WTC11 (cell line): ENCODE measurements around the gene NBEA. TPM values are rescaled to one million over a fixed set of nuclear protein-coding genes. Genes with fewer than 3 reads are reported as not detected.

Source experiments
- ATAC-seq: fragments of 200-7000 bp; cut with Tn5 transposase; 2 replicates; pipeline ENCODE4 v1.10.0; 2021; ENCODE audit warnings: mild to moderate bottlenecking, moderate library complexity
- CTCF ChIA-PET: fragments of 300-600 bp; sonication (Branson Sonifier 250); formaldehyde crosslinking; loops from one replicate; lab custom pipeline; 2021; ENCODE audit warnings: antibody characterized with exemption; lab: Charles Lee
- POLR2A ChIA-PET: fragments of 350-600 bp; sonication (Branson Sonifier 250); formaldehyde crosslinking; loops from one replicate; lab custom pipeline; 2021; ENCODE audit warnings: antibody characterized with exemption; lab: Charles Lee
- DNase-seq: peaks from one replicate; pipeline ENCODE4 v3.0.0; 2021; ENCODE audit warnings: low spot score
- H3K27ac Mint-ChIP-seq: 2 replicates; pipeline ENCODE4 v1.8.0; 2021; ENCODE audit warnings: mixed read lengths
- H3K27me3 Mint-ChIP-seq: 2 replicates; pipeline ENCODE4 v1.8.0; 2021; ENCODE audit warnings: low read depth, mild to moderate bottlenecking, moderate library complexity, mixed read lengths
- H3K36me3 Mint-ChIP-seq: 2 replicates; pipeline ENCODE4 v1.8.0; 2021; ENCODE audit warnings: mixed read lengths
- H3K4me1 Mint-ChIP-seq: 2 replicates; pipeline ENCODE4 v1.8.0; 2022; ENCODE audit warnings: mixed read lengths
- H3K4me3 Mint-ChIP-seq: 2 replicates; pipeline ENCODE4 v1.8.0; 2021; ENCODE audit warnings: mild to moderate bottlenecking, moderate library complexity, mixed read lengths
- H3K9me3 Mint-ChIP-seq: 2 replicates; pipeline ENCODE4 v1.8.0; 2021; ENCODE audit warnings: mixed read lengths
- FOXP1 ChIP-seq: sonication (generic); formaldehyde crosslinking; IDR thresholded peaks from 2 replicates; pipeline ENCODE4 v1.8.0; 2022; ENCODE audit warnings: missing genetic modification reagents, mild to moderate bottlenecking, moderate library complexity, borderline replicate concordance
- IRF1 ChIP-seq: sonication (generic); formaldehyde crosslinking; IDR thresholded peaks from 2 replicates; pipeline ENCODE4 v1.8.0; 2023; ENCODE audit warnings: missing genetic modification reagents
- IRF2 ChIP-seq: sonication (generic); formaldehyde crosslinking; IDR thresholded peaks from 2 replicates; pipeline ENCODE4 v1.8.0; 2022; ENCODE audit warnings: low read depth, missing genetic modification reagents, borderline replicate concordance
- JAZF1 ChIP-seq: fragments of 250-450 bp; sonication (Bioruptor Pico); IDR thresholded peaks from 2 replicates; pipeline ENCODE4 v1.9.0; 2021; ENCODE audit warnings: moderate library complexity, mild to moderate bottlenecking, inconsistent platforms
- MYBL2 ChIP-seq: sonication (generic); formaldehyde crosslinking; IDR thresholded peaks from 2 replicates; pipeline ENCODE4 v1.8.1; 2023; ENCODE audit warnings: mild to moderate bottlenecking, moderate library complexity, missing genetic modification reagents
- PRRX2 ChIP-seq: fragments of 250-450 bp; sonication (Bioruptor Pico); IDR thresholded peaks from 2 replicates; pipeline ENCODE4 v1.8.0; 2021; ENCODE audit warnings: mild to moderate bottlenecking
- RELA ChIP-seq: sonication (generic); formaldehyde crosslinking; IDR thresholded peaks from 2 replicates; pipeline ENCODE4 v1.8.1; 2022; ENCODE audit warnings: missing genetic modification reagents, mild to moderate bottlenecking, borderline replicate concordance
- RORB ChIP-seq: fragments of 250-450 bp; sonication (Bioruptor Pico); IDR thresholded peaks from 2 replicates; pipeline ENCODE4 v1.9.0; 2021; ENCODE audit warnings: mild to moderate bottlenecking
- SMAD4 ChIP-seq: sonication (generic); formaldehyde crosslinking; IDR thresholded peaks from 2 replicates; pipeline ENCODE4 v1.8.0; 2022; ENCODE audit warnings: mild to moderate bottlenecking, missing genetic modification reagents
- ZBTB21 ChIP-seq: sonication (generic); formaldehyde crosslinking; IDR thresholded peaks from 2 replicates; pipeline ENCODE4 v1.8.1; 2023; ENCODE audit warnings: mild to moderate bottlenecking, missing genetic modification reagents, borderline replicate concordance
- ZBTB43 ChIP-seq: sonication (generic); formaldehyde crosslinking; IDR thresholded peaks from 2 replicates; pipeline ENCODE4 v1.8.1; 2023; ENCODE audit warnings: mild to moderate bottlenecking, missing genetic modification reagents
- ZNF121 ChIP-seq: sonication (generic); formaldehyde crosslinking; IDR thresholded peaks from 2 replicates; pipeline ENCODE4 v1.8.0; 2023; ENCODE audit warnings: missing genetic modification reagents
- ZNF232 ChIP-seq: sonication (generic); formaldehyde crosslinking; IDR thresholded peaks from 2 replicates; pipeline ENCODE4 v1.8.0; 2022; ENCODE audit warnings: mild to moderate bottlenecking, missing genetic modification reagents
- ZNF281 ChIP-seq: sonication (generic); formaldehyde crosslinking; IDR thresholded peaks from 2 replicates; pipeline ENCODE4 v1.8.0; 2023; ENCODE audit warnings: mild to moderate bottlenecking, missing genetic modification reagents
- ZNF416 ChIP-seq: fragments of 250-450 bp; sonication (Bioruptor Pico); IDR thresholded peaks from 2 replicates; pipeline ENCODE4 v1.9.0; 2021; ENCODE audit warnings: mild to moderate bottlenecking, inconsistent platforms
- total RNA-seq: library from RNA; stranded (reverse); gene quantifications from 3 replicates; pipeline ENCODE4 v1.2.3, GENCODE V29; 2021
- TF ChIP-seq, protein P1 (sequence below): sonication (generic); formaldehyde crosslinking; IDR thresholded peaks from 2 replicates; pipeline ENCODE4 v1.8.1; 2023; ENCODE audit warnings: mild to moderate bottlenecking, missing genetic modification reagents, moderate library complexity
- TF ChIP-seq, protein P2 (sequence below): sonication (generic); formaldehyde crosslinking; IDR thresholded peaks from 2 replicates; pipeline ENCODE4 v1.8.0; 2022; ENCODE audit warnings: mild to moderate bottlenecking, missing genetic modification reagents
- TF ChIP-seq, protein P3 (sequence below): sonication (generic); formaldehyde crosslinking; IDR thresholded peaks from 2 replicates; pipeline ENCODE4 v1.8.1; 2023; ENCODE audit warnings: mild to moderate bottlenecking, missing genetic modification reagents
- TF ChIP-seq, protein P4 (sequence below): fragments of 250-450 bp; sonication (Bioruptor Pico); IDR thresholded peaks from 2 replicates; pipeline ENCODE4 v1.9.0; 2021; ENCODE audit warnings: mild to moderate bottlenecking

NBEA gene
- total RNA-seq, 1 experiment from 2014 or later, result 20.9 TPM

GRCh38 chr13:35501661-35502235 lies 559.7 kb downstream of the NBEA start:
- no peak overlapping the region for H3K4me3 Mint-ChIP-seq
- peaks cover 5% of the 10 kb centered on the region; the same call in 1 of the 2 replicates for H3K4me1 Mint-ChIP-seq
- H3K36me3 Mint-ChIP-seq, result no peaks in the 10 kb centered on the region
- CTCF ChIA-PET, result no interaction called here
- H3K27me3 Mint-ChIP-seq, result no peaks in the 10 kb centered on the region
- DNase-seq (no peak), ATAC-seq (no peak)
- H3K27ac Mint-ChIP-seq, result no peak overlapping the region
- no peak for TF ChIP-seq PRRX2 (CRISPR knock-in tag)
- no peak for TF ChIP-seq RORB (CRISPR knock-in tag)
- no peak for TF ChIP-seq ZNF416 (CRISPR knock-in tag)
- TF ChIP-seq, protein P1, sequence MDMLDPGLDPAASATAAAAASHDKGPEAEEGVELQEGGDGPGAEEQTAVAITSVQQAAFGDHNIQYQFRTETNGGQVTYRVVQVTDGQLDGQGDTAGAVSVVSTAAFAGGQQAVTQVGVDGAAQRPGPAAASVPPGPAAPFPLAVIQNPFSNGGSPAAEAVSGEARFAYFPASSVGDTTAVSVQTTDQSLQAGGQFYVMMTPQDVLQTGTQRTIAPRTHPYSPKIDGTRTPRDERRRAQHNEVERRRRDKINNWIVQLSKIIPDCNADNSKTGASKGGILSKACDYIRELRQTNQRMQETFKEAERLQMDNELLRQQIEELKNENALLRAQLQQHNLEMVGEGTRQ (CRISPR knock-in tag), result no peak
- no peak for TF ChIP-seq IRF2 (CRISPR knock-in tag)
- no peak for TF ChIP-seq ZNF121
- TF ChIP-seq IRF1 (CRISPR knock-in tag), result no peak
- TF ChIP-seq, protein P2, sequence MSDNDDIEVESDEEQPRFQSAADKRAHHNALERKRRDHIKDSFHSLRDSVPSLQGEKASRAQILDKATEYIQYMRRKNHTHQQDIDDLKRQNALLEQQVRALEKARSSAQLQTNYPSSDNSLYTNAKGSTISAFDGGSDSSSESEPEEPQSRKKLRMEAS, result no peak
- no peak for TF ChIP-seq JAZF1 (CRISPR knock-in tag)
- TF ChIP-seq ZNF281 (CRISPR knock-in tag), result no peak
- TF ChIP-seq FOXP1, result no peak
- TF ChIP-seq, protein P3, sequence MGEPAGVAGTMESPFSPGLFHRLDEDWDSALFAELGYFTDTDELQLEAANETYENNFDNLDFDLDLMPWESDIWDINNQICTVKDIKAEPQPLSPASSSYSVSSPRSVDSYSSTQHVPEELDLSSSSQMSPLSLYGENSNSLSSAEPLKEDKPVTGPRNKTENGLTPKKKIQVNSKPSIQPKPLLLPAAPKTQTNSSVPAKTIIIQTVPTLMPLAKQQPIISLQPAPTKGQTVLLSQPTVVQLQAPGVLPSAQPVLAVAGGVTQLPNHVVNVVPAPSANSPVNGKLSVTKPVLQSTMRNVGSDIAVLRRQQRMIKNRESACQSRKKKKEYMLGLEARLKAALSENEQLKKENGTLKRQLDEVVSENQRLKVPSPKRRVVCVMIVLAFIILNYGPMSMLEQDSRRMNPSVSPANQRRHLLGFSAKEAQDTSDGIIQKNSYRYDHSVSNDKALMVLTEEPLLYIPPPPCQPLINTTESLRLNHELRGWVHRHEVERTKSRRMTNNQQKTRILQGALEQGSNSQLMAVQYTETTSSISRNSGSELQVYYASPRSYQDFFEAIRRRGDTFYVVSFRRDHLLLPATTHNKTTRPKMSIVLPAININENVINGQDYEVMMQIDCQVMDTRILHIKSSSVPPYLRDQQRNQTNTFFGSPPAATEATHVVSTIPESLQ (CRISPR knock-in tag), result no peak
- TF ChIP-seq, protein P4, sequence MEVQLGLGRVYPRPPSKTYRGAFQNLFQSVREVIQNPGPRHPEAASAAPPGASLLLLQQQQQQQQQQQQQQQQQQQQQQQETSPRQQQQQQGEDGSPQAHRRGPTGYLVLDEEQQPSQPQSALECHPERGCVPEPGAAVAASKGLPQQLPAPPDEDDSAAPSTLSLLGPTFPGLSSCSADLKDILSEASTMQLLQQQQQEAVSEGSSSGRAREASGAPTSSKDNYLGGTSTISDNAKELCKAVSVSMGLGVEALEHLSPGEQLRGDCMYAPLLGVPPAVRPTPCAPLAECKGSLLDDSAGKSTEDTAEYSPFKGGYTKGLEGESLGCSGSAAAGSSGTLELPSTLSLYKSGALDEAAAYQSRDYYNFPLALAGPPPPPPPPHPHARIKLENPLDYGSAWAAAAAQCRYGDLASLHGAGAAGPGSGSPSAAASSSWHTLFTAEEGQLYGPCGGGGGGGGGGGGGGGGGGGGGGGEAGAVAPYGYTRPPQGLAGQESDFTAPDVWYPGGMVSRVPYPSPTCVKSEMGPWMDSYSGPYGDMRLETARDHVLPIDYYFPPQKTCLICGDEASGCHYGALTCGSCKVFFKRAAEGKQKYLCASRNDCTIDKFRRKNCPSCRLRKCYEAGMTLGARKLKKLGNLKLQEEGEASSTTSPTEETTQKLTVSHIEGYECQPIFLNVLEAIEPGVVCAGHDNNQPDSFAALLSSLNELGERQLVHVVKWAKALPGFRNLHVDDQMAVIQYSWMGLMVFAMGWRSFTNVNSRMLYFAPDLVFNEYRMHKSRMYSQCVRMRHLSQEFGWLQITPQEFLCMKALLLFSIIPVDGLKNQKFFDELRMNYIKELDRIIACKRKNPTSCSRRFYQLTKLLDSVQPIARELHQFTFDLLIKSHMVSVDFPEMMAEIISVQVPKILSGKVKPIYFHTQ (CRISPR knock-in tag), result no peak
- no peak for TF ChIP-seq SMAD4 (CRISPR knock-in tag)
- no peak for TF ChIP-seq ZBTB43
- TF ChIP-seq MYBL2 (CRISPR knock-in tag), result no peak
- TF ChIP-seq ZBTB21 (CRISPR knock-in tag), result no peak
- TF ChIP-seq RELA (CRISPR knock-in tag), result no peak
- no peak for TF ChIP-seq ZNF232
- H3K9me3 Mint-ChIP-seq, result no peaks in the 10 kb centered on the region
- POLR2A ChIA-PET, result no interaction called here
